ENCODE results near the gene CLK1.

DNA sequence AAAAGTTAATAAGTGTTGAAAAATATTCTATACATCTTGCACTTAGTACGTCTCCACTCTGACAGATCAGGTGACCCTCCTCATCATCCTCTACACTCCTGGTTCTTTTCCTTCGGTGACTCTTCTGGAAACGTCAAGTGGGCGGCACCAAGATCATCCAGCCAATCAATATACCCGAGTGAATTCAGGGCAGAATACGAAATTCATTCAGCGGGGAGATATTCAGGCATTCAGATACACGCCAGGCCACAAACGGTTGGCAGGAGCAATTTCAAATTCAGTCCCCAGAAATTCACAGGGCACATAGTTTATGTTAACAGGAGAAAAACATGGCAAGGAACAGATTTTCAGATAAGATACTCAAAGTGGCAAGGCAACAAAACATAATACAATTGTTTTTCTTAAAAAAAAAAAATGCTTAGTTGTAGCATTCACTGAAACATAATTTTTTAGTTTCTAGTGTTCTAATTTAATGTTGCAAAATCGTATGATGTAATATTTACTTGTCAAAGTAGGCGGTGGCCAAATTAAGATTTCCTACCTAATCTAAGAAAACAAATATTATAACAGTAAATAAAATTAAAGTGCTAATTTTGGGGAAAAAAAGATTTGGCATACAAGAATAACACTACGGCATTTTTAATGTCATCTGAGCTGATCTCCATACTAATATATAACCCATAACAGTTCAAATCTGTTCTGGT, 4.2 kb downstream of the CLK1 start:
- TF ChIP-seq, protein P1, sequence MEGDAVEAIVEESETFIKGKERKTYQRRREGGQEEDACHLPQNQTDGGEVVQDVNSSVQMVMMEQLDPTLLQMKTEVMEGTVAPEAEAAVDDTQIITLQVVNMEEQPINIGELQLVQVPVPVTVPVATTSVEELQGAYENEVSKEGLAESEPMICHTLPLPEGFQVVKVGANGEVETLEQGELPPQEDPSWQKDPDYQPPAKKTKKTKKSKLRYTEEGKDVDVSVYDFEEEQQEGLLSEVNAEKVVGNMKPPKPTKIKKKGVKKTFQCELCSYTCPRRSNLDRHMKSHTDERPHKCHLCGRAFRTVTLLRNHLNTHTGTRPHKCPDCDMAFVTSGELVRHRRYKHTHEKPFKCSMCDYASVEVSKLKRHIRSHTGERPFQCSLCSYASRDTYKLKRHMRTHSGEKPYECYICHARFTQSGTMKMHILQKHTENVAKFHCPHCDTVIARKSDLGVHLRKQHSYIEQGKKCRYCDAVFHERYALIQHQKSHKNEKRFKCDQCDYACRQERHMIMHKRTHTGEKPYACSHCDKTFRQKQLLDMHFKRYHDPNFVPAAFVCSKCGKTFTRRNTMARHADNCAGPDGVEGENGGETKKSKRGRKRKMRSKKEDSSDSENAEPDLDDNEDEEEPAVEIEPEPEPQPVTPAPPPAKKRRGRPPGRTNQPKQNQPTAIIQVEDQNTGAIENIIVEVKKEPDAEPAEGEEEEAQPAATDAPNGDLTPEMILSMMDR (conservative IDR thresholded peaks at IDR 0.05; ENCODE audit: low read length), result no peak
- TF ChIP-seq EZH2phosphoT487 (IDR thresholded peaks at IDR 0.05; ENCODE audit: borderline replicate concordance, low read depth, low read length), result no peak
